ENCODE measurements around the gene MAGEA12. TPM values are rescaled to one million over a fixed set of nuclear protein-coding genes. Genes with fewer than 3 reads are reported as not detected.

The MAGEA12 gene, protein sequence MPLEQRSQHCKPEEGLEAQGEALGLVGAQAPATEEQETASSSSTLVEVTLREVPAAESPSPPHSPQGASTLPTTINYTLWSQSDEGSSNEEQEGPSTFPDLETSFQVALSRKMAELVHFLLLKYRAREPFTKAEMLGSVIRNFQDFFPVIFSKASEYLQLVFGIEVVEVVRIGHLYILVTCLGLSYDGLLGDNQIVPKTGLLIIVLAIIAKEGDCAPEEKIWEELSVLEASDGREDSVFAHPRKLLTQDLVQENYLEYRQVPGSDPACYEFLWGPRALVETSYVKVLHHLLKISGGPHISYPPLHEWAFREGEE
- not detected in 2 replicates for total RNA-seq

DNA sequence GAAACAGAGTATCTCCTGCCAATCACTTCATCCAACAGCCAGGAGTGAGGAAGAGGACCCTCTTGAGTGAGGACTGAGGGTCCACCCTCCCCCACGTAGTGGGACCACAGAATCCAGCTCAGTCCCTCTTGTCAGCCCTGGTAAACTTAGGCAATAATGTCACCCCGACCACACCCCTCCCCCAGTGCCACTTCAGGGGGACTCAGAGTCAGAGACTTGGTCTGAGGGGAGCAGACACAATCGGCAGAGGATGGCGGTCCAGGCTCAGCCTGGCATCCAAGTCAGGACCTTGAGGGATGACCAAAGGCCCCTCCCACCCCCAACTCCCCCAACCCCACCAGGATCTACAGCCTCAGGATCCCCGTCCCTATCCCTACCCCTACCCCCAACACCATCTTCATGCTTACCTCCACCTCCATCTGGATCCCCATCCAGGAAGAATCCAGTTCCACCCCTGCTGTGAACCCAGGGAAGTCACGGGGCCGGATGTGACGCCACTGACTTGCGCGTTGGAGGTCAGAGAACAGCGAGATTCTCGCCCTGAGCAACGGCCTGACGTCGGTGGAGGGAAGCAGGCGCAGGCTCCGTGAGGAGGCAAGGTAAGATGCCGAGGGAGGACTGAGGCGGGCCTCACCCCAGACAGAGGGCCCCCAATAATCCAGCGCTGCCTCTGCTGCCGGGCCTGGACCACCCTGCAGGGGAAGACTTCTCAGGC, at the start of gene MAGEA12, which contains the start of gene CSAG1:
TSS of gene MAGEA12 (plus strand) at position 497 of the 715 bp plus-strand sequence. CDS start 2,405 bp downstream, outside the sequence.
TSS of gene CSAG1 (minus strand) at position 461 of the 715 bp plus-strand sequence. CDS start 1,261 bp downstream, outside the sequence.

DNA sequence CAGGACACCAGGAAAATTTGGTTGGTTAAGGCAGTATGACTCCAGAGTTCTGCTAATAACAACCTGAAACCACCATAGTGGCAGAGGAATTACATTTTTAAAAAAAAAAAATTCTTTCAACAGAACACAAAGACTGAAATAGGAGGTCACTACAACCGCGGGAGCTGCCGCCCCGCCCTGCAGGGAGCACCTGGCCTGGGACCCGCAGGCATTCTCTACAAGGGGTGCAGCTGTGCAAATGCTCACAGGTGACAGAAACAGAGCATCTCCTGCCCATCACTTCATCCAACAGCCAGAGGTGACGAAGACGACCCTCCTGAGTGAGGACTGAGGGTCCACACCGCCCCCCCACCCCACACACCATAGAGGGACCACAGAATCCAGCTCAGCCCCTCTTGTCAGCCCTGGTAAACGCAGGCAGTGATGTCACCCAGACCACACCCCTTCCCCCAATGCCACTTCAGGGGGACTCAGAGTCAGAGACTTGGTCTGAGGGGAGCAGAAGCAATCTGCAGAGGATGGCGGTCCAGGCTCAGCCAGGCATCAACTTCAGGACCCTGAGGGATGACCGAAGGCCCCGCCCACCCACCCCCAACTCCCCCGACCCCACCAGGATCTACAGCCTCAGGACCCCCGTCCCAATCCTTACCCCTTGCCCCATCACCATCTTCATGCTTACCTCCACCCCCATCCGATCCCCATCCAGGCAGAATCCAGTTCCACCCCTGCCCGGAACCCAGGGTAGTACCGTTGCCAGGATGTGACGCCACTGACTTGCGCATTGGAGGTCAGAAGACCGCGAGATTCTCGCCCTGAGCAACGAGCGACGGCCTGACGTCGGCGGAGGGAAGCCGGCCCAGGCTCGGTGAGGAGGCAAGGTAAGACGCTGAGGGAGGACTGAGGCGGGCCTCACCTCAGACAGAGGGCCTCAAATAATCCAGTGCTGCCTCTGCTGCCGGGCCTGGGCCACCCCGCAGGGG, 35.3 kb upstream of the MAGEA12 start, which contains the start of gene MAGEA3:
TSS of gene MAGEA3 (plus strand) at position 843 of the 980 bp plus-strand sequence. CDS start 2,039 bp downstream, outside the sequence.

DNA sequence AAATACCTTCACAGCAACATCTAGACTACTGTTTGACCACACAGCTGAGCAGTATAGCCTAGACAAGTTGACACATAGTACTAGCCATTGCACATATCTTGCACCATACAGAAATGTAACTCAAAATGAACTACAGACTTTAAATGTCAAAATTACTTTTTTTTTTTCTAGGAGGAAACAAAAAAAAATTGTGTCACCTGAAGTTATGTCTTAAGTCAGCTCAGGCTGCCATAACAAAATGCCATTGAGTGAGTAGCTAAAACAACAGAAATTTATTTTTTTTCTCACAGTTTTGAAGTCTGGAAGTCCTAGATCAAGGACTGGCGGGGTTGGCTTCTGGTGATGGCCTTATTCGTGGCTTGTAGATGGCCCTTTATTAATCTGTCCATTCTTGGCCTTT, 24.4 kb upstream of the MAGEA12 start, which contains the start of gene CSAG2:
TSS of gene CSAG2 (minus strand) at position 101 of the 400 bp plus-strand sequence. CDS start 161 bp downstream, outside the sequence.

DNA sequence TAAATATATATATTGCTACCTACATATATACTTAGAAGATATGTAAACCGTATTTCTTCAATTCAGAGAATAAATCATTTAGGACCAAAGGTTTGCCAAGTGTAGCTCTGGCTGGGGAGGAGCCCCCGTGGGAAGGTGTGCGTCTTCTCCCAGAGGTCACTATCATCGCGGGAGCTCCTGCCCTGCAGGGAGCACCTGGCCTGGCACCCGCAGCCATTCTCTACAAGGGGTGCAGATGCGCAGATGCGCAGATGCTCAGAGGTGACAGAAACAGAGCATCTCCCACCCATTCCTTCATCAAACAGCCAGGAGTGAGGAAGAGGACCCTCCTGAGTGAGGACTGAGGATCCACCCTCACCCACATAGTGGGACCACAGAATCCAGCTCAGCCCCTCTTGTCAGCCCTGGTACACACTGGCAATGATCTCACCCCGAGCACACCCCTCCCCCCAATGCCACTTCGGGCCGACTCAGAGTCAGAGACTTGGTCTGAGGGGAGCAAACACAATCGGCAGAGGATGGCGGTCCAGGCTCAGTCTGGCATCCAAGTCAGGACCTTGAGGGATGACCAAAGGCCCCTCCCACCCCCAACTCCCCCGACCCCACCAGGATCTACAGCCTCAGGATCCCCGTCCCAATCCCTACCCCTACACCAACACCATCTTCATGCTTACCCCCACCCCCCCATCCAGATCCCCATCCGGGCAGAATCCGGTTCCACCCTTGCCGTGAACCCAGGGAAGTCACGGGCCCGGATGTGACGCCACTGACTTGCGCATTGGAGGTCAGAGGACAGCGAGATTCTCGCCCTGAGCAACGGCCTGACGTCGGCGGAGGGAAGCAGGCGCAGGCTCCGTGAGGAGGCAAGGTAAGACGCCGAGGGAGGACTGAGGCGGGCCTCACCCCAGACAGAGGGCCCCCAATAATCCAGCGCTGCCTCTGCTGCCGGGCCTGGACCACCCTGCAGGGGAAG, 19.5 kb upstream of the MAGEA12 start, which contains the start of gene MAGEA2B:
TSS of gene MAGEA2B (plus strand) at position 814 of the 973 bp plus-strand sequence. CDS start 2,479 bp downstream, outside the sequence.

DNA sequence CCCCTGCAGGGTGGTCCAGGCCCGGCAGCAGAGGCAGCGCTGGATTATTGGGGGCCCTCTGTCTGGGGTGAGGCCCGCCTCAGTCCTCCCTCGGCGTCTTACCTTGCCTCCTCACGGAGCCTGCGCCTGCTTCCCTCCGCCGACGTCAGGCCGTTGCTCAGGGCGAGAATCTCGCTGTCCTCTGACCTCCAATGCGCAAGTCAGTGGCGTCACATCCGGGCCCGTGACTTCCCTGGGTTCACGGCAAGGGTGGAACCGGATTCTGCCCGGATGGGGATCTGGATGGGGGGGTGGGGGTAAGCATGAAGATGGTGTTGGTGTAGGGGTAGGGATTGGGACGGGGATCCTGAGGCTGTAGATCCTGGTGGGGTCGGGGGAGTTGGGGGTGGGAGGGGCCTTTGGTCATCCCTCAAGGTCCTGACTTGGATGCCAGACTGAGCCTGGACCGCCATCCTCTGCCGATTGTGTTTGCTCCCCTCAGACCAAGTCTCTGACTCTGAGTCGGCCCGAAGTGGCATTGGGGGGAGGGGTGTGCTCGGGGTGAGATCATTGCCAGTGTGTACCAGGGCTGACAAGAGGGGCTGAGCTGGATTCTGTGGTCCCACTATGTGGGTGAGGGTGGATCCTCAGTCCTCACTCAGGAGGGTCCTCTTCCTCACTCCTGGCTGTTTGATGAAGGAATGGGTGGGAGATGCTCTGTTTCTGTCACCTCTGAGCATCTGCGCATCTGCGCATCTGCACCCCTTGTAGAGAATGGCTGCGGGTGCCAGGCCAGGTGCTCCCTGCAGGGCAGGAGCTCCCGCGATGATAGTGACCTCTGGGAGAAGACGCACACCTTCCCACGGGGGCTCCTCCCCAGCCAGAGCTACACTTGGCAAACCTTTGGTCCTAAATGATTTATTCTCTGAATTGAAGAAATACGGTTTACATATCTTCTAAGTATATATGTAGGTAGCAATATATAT, 20.4 kb downstream of the MAGEA12 start, which contains the start of gene MAGEA2:
TSS of gene MAGEA2 (minus strand) at position 157 of the 965 bp plus-strand sequence. CDS start 2,479 bp downstream, outside the sequence.

DNA sequence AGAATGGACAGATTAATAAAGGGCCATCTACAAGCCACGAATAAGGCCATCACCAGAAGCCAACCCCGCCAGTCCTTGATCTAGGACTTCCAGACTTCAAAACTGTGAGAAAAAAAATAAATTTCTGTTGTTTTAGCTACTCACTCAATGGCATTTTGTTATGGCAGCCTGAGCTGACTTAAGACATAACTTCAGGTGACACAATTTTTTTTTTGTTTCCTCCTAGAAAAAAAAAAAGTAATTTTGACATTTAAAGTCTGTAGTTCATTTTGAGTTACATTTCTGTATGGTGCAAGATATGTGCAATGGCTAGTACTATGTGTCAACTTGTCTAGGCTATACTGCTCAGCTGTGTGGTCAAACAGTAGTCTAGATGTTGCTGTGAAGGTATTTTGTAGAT, 25.4 kb downstream of the MAGEA12 start, which contains the start of gene CSAG3:
TSS of gene CSAG3 (plus strand) at position 301 of the 400 bp plus-strand sequence.

DNA sequence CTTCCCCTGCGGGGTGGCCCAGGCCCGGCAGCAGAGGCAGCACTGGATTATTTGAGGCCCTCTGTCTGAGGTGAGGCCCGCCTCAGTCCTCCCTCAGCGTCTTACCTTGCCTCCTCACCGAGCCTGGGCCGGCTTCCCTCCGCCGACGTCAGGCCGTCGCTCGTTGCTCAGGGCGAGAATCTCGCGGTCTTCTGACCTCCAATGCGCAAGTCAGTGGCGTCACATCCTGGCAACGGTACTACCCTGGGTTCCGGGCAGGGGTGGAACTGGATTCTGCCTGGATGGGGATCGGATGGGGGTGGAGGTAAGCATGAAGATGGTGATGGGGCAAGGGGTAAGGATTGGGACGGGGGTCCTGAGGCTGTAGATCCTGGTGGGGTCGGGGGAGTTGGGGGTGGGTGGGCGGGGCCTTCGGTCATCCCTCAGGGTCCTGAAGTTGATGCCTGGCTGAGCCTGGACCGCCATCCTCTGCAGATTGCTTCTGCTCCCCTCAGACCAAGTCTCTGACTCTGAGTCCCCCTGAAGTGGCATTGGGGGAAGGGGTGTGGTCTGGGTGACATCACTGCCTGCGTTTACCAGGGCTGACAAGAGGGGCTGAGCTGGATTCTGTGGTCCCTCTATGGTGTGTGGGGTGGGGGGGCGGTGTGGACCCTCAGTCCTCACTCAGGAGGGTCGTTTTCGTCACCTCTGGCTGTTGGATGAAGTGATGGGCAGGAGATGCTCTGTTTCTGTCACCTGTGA, 36.2 kb downstream of the MAGEA12 start, which contains the start of gene MAGEA6:
TSS of gene MAGEA6 (minus strand) at position 141 of the 741 bp plus-strand sequence. CDS start 2,039 bp downstream, outside the sequence.

Other genes starting within 250 kb of the MAGEA12 start
- gene GABRQ, start 95.9 kb upstream of the MAGEA12 start, total RNA-seq: not detected in 2 replicates
- not detected in 2 replicates for gene MAGEA3, start 35.0 kb upstream of the MAGEA12 start, total RNA-seq
- not detected in 2 replicates for gene CSAG2, start 24.5 kb upstream of the MAGEA12 start, total RNA-seq
- not detected in 2 replicates for gene MAGEA2B, start 19.1 kb upstream of the MAGEA12 start, total RNA-seq
- not detected in 2 replicates for gene CSAG1, start within 50 bp of the MAGEA12 start, total RNA-seq
- gene MAGEA2, start 20.1 kb downstream of the MAGEA12 start, total RNA-seq: not detected in 2 replicates
- gene CSAG3, start 25.5 kb downstream of the MAGEA12 start, total RNA-seq: not detected in 2 replicates
- gene MAGEA6, start 35.9 kb downstream of the MAGEA12 start, total RNA-seq: not detected in 2 replicates
- gene CETN2, start 97.0 kb downstream of the MAGEA12 start, total RNA-seq: 24.3 and 58.2 TPM in 2 replicates
- 23.6 and 52.3 TPM in 2 replicates for gene NSDHL, start 97.3 kb downstream of the MAGEA12 start, total RNA-seq
- gene ZNF185, start 164.3 kb downstream of the MAGEA12 start, total RNA-seq: 2.0 and 13.6 TPM in 2 replicates

Data from placental pericyte (primary cell).